Astrocyte of the cerebellum (primary cell): ENCODE data around the gene TWIST2.
A peak's percentile ranks its signal among the peaks of the same experiment; 100 is the strongest.

ENCODE experiments used
- DNase-seq: peaks from one replicate; pipeline ENCODE4 v3.0.0-alpha.2; 2011; ENCODE audit warnings: low read depth
- H3K4me3 ChIP-seq: 2 replicates; pipeline ENCODE4 v1.5.1; 2011; ENCODE audit warnings: mild to moderate bottlenecking, low read depth, low read length, moderate library complexity
- CTCF ChIP-seq: IDR thresholded peaks from 2 replicates; pipeline ENCODE4 v1.5.1; 2012; ENCODE audit warnings: low read length, low read depth, moderate library complexity, mild to moderate bottlenecking; ENCODE audit errors: missing control alignments
- in situ Hi-C: cut with HindIII; loops from 2 replicates; pipeline ENCODE4 v1.10.0; 2017; ENCODE audit warnings: low sequenced_read_pairs

TWIST2 gene

GRCh38 chr2:238863749-238864206, 15.9 kb downstream of the TWIST2 start:
- no peak overlapping the region for H3K4me3 ChIP-seq
- no peak for TF ChIP-seq CTCF
- no peak for DNase-seq
- in situ Hi-C loops: no loop called here

- no peak for TF ChIP-seq CTCF
- peak; percentile 96 for DNase-seq
- in situ Hi-C loops: no loop called here
- no peak overlapping the region for H3K4me3 ChIP-seq
Observed at GRCh38 chr2:238864207-238865014, 16.5 kb downstream of the TWIST2 start.

- DNase-seq: no peak
- in situ Hi-C loops: no loop called here
- H3K4me3 ChIP-seq: no peak overlapping the region
- TF ChIP-seq CTCF: no peak
Observed at GRCh38 chr2:238865015-238865719, 17.3 kb downstream of the TWIST2 start.

DNA sequence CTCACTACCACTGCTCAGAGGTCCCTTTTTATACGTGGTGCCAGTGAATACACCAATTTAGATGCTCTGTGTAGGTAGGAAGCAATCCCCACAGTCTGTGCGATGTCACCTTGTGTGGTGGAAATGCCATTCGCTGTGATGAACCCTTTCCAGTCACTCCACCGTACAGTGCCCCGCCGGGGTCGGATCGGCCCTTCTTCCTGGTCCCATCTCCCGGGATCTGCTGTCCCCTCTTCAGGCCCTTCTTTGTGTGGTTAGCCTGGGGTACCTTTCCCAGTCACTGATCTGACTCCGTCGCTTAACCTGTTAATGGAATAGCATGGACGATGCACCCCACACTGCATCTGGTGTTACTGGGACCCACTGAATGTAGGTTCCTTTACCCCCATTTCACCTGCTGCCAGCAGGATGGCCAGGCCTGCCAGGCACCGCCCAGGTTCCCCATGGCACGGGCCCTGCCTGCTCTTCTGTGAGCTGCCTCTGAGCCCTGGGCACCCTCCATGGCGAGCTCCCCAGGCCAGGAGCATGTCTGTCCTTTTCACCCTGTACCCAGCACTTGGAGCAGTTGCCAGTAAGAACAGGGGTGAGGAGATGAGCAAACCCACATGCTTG, 18.0 kb downstream of the TWIST2 start:
- no peak for TF ChIP-seq CTCF
- H3K4me3 ChIP-seq: no peak overlapping the region
- in situ Hi-C loops: no loop called here
- DNase-seq: no peak

DNA sequence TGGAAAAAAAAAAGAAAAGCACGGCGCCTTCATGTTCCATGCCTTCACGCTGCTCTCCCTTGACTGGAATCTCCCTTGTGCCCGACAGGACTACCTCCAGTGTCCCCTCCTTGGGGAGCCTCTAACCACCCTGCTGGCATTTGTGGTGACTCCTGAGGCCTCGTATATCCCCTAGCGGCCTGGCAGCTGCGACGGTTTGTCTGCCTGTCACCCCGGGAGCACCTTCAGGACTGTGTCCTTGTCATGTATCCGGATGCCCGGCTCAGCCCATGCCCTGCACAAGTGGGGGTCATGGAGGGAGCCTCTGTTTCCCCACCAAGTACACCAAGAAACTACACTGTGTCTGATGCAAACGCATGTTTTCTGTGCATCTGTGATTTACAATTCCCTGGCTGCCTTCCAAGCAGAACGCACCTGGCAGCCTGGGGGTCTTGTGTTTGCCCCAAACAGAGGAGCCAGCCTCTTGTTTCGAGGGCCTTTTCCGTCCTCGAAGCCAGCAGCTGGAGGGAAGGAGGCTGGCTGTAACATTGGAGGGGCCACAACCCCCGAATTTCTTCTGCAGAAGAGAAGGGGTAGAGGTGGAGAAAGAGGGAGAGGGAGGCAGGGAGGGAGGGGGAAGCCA, 18.9 kb downstream of the TWIST2 start:
- H3K4me3 ChIP-seq: no peak overlapping the region
- in situ Hi-C loops: no loop called here
- DNase-seq: no peak
- TF ChIP-seq CTCF: no peak

DNA sequence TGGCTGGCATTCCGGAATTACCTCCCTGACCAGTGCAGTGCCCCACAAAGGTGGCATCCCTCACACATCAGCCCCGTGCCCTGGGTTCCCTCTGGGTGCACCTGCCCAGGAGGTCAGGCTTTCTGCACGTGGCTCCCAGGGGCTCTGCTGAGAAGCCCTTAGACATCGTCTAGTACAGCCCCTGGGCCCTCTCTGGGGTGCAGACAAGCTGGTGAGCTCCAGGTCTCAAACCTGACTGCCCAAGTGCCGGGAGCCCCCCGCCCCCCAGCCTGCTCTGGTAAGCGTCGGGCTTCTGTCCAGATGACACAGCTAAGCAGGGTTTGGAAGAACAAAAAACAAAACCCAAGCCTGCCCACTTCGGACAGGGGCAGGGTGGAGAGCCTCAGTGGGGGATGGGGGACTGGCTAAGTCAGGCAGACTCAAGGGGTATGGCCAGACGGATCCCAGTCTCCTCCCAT, 20.2 kb downstream of the TWIST2 start:
- no peak for DNase-seq
- in situ Hi-C loops: no loop called here
- TF ChIP-seq CTCF: no peak
- no peak overlapping the region for H3K4me3 ChIP-seq
